T follicular helper cell (primary cell): ENCODE results near the gene SIVA1.

ENCODE experiments used
- DNase-seq: peaks from one replicate; pipeline ENCODE4 v3.0.0-alpha.2; 2020; ENCODE audit warnings: low read depth

Gene SIVA1

DNA sequence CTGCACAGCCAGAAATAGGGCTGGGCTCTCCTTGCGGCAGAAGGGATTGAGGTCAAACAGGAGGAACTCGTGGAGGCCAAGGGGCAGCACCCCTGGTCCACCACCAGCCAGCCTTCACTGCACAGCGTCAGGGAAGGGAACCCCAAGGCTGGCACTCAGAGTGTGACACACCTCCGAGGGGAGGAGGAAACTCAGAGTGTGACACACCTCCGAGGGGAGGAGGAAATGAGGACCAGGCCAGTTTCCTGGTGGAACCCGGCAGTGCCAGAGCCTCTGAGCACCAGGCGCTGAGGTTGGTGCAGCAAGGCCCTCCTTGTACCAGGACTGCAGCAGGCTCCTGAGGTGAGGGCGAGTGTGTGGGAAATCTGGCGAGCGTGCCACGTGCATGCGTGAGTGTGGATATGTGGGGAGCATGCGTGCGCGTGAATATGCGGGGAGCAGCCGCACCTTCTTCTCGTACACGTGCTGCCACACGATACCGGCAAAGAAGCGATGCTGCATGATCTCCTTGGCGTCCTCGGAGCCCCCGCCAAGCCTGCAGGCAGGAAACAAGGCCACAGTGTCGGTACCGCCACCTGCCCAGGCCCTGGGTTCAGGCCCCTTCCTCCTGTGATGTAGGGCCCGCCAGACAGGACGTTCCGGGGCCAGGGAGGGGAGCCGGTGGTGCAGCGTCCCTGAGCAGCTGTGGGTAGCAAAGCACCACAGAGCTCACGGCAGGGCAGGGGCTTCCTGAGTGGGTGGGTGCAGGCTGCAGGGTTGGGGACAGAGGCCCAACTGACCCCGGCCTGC lies 19.2 kb downstream of the SIVA1 start:
- no peak for DNase-seq

DNA sequence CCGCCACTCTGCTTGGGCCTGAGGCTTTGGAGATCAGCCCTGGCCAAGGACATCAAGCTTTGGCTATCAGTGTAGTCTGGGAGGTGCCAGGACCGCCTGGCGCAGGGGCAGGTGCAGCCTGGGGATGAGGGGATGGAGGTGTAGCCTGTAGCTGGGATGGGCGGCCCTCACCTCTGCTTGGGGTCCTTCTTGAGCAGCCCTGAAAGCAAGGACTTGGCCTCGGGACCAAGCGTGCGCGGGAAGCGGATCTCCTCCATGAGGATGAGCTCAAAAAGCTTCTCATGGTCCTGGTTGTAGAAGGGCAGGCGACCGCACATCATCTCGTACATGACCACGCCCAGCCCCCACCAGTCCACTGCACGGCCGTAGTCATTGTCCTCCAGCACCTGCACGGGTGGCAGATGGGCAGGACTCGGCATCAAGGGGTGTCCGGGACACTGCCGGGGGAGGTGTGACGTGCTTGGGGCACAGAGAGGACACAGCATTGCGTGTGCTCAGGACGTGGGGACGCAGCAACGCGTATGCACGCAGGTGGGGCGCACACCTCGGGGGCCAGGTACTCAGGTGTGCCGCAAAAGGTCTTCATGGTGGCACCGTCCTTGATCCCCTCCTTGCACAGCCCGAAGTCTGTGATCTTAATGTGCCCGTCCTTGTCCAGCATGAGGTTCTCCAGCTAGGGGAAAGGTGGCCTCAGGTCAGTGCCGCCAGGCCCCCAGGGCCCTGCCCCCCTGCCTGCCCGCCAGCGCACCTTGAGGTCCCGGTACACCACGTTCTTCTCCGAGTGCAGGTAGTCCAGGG lies 20.0 kb downstream of the SIVA1 start:
- no peak for DNase-seq

DNA sequence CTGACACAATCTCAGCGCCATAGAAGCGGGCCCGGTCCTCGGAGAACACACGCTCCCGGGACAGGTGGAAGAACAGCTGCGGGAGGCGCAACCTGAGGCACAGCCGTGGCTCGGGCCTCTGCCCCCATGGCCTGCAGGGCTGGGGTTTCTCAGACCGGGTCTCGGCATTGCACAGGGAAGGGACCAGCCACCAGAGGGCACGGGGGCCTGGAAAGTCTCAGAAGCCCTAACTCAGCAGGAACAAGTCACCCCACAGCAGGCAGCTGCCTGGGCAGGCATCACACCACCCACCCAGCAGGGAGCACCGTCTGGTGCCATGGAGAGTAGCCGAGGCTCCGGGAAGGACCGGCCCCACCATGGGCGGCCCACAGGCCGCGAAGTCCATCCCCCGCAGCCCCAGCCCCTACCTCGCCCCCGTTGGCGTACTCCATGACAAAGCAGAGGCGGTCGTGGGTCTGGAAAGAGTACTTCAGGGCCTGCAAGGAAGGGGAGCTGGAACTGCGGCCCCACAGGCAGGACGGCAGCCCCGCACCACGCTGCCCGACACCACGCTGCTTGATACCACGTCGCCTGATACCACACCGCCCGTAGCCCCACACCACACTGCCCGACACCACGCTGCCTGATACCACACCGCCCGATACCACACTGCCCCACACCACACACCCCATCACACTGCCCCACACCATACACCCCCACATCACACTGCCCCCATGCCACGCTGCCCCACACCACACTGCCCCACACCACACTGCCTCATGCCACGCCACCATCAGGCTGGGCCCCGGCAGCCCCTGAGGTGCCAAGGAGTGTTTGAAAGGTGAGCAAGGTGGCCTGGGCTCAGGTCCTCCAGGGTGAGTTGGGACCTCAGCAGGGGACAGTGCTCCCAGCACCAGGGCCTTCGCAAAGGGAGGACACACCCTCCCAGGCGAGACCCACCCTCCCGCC lies 20.8 kb downstream of the SIVA1 start:
- no peak for DNase-seq

DNA sequence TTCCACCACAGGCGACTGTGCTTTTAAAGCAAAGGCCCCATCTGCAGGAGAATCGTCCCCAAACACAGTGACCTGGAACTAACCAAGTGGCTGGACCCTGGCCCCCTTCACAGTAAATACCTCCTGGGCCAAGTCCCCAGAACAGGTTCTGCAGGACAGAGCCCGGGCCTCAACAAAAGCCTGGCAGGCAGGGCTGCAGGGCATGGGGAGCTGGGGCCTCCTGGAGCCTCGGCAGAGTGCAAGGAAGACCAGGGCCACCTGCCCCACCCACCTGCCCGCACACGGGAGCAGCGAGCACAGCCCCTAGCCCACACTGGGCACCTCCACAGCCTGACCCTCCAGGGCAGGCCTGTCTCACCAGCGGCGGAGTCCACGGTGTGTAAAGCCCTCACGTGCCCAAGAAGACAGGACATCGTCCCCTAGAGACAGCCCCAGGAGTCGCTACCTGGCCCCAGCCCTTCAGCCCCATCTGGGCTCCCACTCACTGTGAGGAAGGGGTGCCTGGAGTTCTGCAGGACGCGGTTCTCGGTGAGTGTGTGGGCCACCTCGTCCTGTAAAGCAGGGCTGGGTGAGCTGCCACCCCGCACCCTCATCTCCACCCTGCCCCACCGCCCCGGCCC lies 21.6 kb downstream of the SIVA1 start:
- no peak for DNase-seq

DNA sequence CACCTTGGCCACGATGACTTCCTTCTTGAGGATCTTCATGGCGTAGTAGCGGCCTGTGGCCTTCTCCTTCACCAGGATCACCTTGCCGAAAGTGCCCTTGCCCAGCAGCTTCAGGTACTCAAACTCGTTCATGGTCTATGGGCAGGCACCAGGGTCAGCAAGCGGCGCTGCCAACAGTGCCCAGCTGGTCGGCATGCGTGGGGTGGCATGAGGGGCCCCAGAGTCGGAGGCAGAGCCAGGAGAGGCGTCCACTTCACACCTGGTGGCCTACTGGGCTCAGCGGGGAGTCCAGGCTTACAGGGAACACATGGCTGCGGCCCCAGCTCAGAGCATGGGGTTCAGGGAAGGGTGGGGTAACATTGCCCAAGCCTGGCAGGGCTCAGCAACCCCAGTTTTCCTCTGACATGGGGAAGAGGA lies 22.1 kb downstream of the SIVA1 start:
- no peak for DNase-seq

DNA sequence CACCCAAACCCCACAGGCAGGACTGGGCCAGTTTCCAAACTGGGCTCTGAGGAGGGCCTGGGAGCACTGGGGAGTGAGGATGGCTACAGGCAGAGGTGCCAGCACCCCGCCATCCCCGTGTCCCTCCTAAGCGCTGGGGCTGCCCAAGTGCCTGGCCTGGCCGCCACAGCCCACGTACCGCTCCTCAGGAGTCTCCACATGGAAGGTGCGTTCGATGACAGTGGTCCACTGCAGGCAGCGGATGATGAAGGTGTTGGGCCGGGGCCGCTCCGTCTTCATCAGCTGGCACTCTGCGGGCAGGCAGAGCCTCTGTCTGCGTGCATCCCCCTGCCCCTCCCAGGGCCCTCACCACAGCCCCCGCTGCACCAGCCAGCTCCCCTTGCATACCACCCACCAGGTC lies 23.5 kb downstream of the SIVA1 start:
- DNase-seq: no peak

DNA sequence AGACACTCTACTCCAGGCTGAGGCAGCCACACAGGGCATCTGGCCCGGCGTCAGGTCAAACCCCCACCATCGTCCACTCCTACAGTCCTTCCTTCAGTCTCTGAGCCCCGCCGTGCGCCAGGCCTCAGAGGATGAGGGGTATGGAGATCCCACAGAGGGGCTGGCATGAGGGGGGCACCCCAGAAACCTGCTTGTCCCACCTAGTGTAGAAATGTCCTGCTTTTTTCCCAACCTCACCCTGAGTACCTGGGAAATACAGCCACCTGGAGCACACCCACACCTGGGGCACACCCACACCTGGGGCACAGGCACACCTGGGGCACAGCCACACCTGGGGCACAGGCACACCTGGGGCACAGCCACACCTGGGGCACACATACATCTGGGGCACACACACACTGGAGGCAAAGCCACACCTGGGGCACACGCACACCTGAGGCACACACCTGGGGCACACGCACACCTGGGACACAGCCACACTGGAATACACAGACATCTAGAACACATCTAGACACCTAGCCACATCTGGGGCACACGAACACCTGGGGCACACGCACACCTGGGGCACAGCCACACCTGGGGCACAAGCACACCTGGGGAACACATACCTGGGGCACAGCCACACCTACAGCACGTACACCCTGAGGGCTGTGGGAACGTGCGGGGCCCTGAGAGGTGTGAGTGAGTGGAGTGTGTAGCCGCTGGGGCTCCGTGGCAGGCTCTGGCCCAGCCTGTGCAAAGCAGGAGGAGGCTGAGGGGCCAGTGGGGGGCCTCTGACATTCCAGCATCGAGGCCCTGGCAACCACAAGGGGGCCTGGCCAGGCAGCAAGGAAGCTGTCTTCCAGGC lies 24.2 kb downstream of the SIVA1 start:
- DNase-seq: no peak

DNA sequence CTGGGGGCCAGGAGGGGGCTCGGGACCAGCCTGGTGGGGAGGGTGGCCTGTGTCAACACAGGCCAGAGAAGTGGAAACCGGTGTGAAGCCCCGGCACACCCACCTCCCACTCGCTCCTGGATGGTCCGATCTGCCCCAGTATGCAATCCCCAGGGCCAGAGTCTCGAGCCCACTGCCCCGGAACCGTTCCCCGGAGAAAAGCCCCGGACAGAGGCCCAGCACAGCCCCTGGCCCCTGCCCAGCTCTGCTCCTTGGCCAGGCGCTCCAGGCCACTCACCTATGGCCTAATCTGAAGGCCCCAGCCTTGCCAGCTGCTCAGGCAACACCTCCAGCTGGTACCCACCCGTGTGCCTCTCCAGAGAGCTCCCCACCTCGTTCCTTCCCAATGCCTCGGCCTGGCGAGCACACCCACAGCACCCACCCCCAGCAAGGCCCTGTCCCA lies 24.9 kb downstream of the SIVA1 start:
- DNase-seq: no peak

DNA sequence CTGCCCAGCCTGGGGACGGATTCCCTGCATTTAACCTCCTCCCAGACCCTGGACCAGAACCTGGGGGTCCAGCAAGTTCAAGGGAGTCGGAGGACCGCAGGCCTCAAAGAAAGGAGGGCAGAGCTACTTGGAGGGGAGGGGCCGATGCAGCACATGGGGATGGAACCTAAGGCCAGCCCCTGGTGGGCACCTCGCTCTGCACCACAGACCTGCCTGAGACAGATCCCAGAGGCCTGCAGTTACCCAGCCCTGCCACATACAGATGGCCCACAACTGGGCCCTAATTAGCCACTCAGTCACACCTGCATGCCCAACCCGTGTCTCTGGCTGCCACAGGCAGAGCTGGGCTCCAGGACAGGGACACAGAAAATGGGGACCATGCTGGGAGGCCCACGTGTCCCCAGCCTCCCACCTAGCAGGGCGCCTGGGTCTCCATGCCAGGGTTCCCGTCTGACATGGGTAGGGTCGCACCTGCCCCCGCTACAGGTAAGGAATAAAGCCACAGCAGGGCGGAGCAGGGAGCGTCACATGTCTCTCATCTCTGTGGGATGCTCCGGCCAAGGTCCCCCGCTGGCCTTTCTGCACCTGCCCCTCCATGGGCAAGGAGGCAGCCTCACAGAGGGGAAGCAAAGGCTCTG lies 25.9 kb downstream of the SIVA1 start:
- no peak for DNase-seq

DNA sequence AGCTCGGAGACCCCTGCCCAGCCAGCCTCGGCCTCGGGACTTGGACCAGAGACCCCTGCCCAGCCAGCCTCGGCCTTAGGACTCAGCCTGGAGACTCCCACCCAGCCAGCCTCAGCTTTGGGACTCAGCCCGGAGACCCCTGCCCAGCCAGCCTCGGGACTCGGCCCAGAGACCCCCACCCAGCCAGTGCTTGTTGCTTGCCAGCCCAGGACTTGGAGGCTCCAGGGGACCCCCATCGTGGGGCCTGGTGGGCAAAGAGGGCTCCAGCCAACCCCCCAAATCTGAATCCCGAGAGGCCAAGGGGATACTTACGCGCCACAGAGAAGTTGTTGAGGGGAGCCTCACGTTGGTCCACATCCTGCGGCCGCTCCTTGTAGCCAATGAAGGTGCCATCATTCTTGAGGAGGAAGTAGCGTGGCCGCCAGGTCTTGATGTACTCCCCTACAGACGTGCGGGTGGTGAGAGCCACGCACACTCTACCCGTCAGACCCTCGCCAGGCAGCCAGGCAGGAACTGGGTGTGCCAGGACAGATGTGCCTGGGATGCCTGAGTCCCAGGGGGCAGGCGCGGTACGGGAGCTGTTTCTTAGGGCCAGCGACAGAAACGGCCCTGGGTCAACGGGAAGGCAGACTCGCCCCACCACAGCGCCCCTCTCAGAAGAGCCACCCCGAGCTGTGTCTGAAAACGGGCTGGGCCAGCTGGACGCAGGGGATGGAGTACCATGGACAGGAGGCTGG lies 27.0 kb downstream of the SIVA1 start:
- DNase-seq: no peak

DNA sequence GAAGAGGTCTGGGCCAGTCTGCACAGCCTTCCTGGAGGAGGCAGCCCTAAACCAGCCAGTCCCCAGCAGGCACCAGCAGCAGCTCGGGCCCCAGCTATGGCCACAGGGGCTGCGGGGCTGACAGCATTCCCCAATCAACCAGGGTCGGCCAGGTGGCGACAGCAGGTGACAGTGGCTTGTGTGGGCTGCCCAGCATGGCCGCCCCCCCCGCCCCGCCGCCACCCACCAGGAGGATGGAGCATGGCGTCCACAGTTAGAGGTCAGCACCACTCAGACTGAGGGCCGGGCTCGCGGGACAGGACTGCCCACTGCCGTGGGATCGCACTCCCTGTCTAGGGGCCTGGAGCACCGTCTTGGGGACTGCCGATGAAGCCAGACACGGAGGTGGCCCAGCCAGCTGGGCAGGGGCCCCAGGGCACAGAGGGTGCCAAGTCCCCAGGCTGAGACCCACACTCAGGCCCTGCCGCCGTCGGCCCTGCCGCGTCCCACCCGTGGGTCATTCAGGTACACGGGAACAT lies 27.6 kb downstream of the SIVA1 start:
- DNase-seq: no peak

DNA sequence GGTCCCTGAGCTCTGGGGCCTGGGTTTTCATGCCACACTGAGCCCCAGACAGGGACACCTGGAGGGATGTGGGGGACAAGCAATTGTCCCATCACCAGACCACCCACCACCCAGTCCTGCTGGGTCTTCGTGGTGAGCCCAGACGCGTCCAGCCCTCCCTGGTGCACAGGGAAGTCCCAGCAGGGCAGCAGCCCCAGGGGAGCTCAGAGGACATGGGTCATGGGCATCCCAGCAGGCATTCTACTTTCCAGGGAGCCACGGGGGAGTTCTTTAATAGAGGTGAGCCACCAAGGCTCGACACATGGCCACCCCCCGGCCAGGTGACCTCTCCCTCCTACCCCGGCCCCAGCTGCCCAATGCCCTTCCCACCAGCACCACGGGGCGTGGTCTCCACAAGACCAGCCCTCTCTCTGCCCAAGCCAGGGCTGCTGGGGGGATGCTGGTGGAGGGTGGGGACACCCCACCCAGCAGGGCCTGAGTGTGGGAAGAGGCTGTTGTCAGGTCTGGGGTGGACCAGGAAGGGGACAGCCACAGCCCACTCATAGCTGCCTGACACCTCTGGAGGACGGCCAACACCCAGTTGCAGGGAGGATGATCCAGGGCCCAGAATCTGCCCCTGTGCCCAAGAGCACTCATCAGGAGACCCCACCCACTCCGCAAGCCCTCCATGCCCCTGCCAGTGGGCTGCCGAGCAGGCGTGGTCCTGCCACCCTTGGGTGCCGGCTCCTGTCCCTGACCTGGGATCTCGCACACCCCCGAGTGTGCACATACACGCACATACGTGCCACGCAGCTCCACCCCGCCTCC lies 28.5 kb downstream of the SIVA1 start:
- no peak for DNase-seq

DNA sequence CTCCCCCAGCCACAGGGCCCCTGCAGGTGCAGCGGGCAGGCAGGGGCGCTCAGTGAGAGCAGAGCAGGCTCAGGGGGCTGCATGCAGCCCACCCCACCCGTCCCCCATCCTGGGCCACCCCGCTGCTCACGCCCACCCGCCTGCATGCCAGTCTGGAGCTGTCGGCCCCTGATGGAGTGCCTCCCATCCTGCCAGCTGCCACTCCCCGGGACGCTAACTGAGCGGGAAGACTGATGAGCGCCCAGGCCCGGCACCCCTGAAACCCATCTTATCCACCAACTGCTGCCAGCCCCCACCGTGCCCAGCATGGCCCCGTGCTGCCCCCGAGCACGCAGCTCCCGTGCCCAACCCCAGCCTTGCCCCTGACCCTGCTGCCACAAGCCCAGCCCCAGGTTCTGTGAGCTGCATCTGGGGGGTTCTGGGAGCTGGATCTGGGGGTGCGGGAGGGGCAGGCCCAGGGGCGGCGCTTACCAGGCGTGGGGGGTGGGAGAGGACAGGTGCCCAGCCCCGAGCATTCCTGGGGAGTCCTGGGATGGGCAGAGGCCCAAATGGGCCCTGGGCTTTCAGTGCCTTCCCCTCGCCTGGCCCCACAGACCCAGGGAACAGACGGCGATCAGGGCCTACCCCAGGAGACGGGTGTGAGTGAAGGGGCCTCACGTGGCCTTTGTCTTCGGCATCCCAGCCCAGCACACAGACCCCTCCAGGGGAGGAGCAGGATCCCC lies 29.3 kb downstream of the SIVA1 start:
- DNase-seq: no peak

DNA sequence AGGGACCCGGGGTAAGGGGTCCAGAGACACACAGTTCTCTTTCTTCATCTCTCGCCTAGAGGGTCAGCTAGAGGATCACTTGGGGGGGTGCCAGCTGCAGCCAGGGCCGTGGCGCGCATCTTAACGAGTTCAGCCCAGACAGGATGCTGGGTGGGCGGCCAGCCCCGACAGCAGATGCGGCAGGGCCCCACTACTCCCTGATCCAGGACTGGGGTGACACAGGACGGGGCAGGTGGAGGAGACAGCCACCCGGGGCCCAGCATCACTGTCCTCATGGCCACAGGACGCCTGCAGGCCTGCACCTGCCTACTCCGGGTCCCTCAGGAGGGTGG lies 29.8 kb downstream of the SIVA1 start:
- DNase-seq: no peak

DNA sequence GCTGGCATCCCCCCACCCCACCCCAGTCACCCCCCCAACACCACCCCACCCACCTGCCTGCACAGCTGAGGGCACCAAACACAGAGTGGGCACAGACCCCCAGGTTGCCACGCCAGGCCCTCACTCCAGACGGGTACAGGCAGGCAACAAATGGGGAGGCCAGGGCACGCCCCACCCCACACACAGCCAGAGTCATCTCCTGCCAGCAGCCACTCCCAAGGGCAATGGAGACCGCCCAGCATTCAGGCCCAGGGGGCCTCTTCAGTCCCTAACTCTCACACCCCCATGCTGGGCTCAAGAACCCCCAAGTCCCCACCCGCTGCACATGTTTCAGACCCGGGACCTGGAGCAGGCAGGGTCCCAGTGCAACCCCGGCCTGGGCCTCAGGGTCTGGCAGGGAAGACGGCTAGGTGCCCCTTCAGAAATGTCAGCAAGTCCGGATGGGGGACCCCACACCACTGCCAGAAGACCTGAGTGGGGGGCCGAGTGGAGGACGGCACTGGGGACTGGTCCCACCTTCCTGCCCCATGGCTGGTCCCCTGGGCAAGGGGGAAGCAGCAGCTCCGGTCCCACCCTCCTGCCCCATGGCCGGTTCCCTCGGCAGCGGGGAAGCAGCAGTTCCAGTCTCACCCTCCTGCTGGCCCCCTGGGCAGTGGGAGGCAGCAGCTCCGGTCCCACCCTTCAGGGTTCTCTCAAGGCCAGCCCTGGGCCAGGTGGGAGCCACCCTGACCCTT lies 30.7 kb downstream of the SIVA1 start:
- no peak for DNase-seq

DNA sequence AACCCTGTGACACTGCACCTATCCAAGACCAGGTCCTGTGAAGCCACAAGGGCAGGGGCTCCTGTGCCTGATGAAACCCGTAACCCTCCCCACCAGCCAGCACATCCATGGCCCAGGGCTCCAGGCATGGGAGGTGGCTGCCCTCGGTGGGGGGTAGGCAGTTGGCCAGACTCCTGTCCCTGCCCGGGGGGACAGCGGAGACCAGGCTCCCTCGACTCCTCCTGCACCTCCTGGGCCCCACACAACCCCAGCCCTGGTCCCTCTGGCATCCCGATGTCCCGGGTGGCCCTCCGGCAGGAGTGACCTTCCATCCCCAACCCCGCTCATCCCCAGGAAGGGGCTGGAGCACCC lies 31.2 kb downstream of the SIVA1 start:
- no peak for DNase-seq
